SK-N-SH treated with all-trans-retinoic acid at 6 μM for 48 hours (cell line): Measurements from ENCODE around the gene ASF1B.
A peak's percentile ranks its signal among the peaks of the same experiment; 100 is the strongest.

Source experiments
- ATAC-seq: fragments of 200-7000 bp; cut with Tn5 transposase; 3 replicates; pipeline ENCODE4 v1.9.1; 2020; ENCODE audit warnings: mild to moderate bottlenecking, moderate library complexity
- ARNTL ChIP-seq: fragments of 450-650 bp; formaldehyde crosslinking; IDR thresholded peaks from 2 replicates; pipeline ENCODE4 v1.5.0; 2020; ENCODE audit warnings: low read depth, mild to moderate bottlenecking, moderate library complexity, borderline replicate concordance
- BACH2 ChIP-seq: fragments of 250-450 bp; sonication (Bioruptor Pico); IDR thresholded peaks from 2 replicates; pipeline ENCODE4 v1.9.0; 2021; ENCODE audit warnings: mild to moderate bottlenecking, borderline replicate concordance
- CREB5 ChIP-seq: fragments of 250-450 bp; sonication (Bioruptor Pico); IDR thresholded peaks from 2 replicates; pipeline ENCODE4 v1.5.1; 2020; ENCODE audit warnings: low read depth, mild to moderate bottlenecking, moderate library complexity
- ESRRG ChIP-seq: fragments of 250-450 bp; sonication (Bioruptor Pico); IDR thresholded peaks from 2 replicates; pipeline ENCODE4 v1.6.1; 2021; ENCODE audit warnings: mild to moderate bottlenecking
- ISL1 ChIP-seq: fragments of 250-450 bp; sonication (Bioruptor Pico); IDR thresholded peaks from 2 replicates; pipeline ENCODE4 v2.1.2; 2022; ENCODE audit warnings: mild to moderate bottlenecking, moderate library complexity
- OSR1 ChIP-seq: fragments of 250-450 bp; sonication (Bioruptor Pico); IDR thresholded peaks from 2 replicates; pipeline ENCODE4 v1.8.0; 2022; ENCODE audit warnings: moderate library complexity, mild to moderate bottlenecking, inconsistent platforms
- PPARA ChIP-seq: fragments of 250-450 bp; sonication (Bioruptor Pico); IDR thresholded peaks from 2 replicates; pipeline ENCODE4 v1.5.0; 2020; ENCODE audit warnings: mild to moderate bottlenecking, borderline replicate concordance
- RARB ChIP-seq: fragments of 250-450 bp; sonication (Bioruptor Pico); IDR thresholded peaks from 2 replicates; pipeline ENCODE4 v1.8.0; 2021; ENCODE audit warnings: mild to moderate bottlenecking, moderate library complexity
- SNAI2 ChIP-seq: fragments of 250-450 bp; sonication (Bioruptor Pico); IDR thresholded peaks from 2 replicates; pipeline ENCODE4 v1.5.0; 2020; ENCODE audit warnings: mild to moderate bottlenecking, moderate library complexity
- TCF4 ChIP-seq: fragments of 250-450 bp; sonication (Bioruptor Pico); IDR thresholded peaks from 2 replicates; pipeline ENCODE4 v1.8.0; 2021; ENCODE audit warnings: mild to moderate bottlenecking, moderate library complexity, borderline replicate concordance
- TOX ChIP-seq: fragments of 250-450 bp; sonication (Bioruptor Pico); IDR thresholded peaks from 2 replicates; pipeline ENCODE4 v1.8.0; 2021; ENCODE audit warnings: mild to moderate bottlenecking, moderate library complexity, borderline replicate concordance
- ZFP3 ChIP-seq: fragments of 250-450 bp; sonication (Bioruptor Pico); IDR thresholded peaks from 2 replicates; pipeline ENCODE4 v1.5.0; 2020; ENCODE audit warnings: mild to moderate bottlenecking, moderate library complexity
- ZFP30 ChIP-seq: fragments of 450-650 bp; formaldehyde crosslinking; IDR thresholded peaks from 2 replicates; pipeline ENCODE4 v1.5.0; 2022; ENCODE audit warnings: mild to moderate bottlenecking, moderate library complexity
- ZNF565 ChIP-seq: fragments of 450-650 bp; formaldehyde crosslinking; conservative IDR thresholded peaks from 2 replicates; pipeline ENCODE4 v1.5.0; 2020; ENCODE audit warnings: low read depth, mild to moderate bottlenecking, moderate library complexity
- ZNF70 ChIP-seq: fragments of 450-650 bp; formaldehyde crosslinking; IDR thresholded peaks from 2 replicates; pipeline ENCODE4 v1.5.0; 2020; ENCODE audit warnings: mild to moderate bottlenecking, moderate library complexity
- TF ChIP-seq, protein P1 (sequence below): fragments of 250-450 bp; sonication (Bioruptor Pico); IDR thresholded peaks from 2 replicates; pipeline ENCODE4 v1.5.0; 2020; ENCODE audit warnings: mild to moderate bottlenecking, moderate library complexity
- TF ChIP-seq, protein P2 (sequence below): fragments of 250-450 bp; sonication (Bioruptor Pico); IDR thresholded peaks from 2 replicates; pipeline ENCODE4 v1.5.1; 2021; ENCODE audit warnings: mild to moderate bottlenecking, moderate library complexity
- TF ChIP-seq, protein P3 (sequence below): fragments of 250-450 bp; sonication (Bioruptor Pico); IDR thresholded peaks from 2 replicates; pipeline ENCODE4 v1.8.0; 2020; ENCODE audit warnings: mild to moderate bottlenecking, moderate library complexity, borderline replicate concordance

Gene ASF1B

GRCh38 chr19:14081797-14082674, 54.4 kb downstream of the ASF1B start:
- ATAC-seq, result peak; percentile 51
- no peak for TF ChIP-seq TCF4 (CRISPR knock-in tag)

DNA sequence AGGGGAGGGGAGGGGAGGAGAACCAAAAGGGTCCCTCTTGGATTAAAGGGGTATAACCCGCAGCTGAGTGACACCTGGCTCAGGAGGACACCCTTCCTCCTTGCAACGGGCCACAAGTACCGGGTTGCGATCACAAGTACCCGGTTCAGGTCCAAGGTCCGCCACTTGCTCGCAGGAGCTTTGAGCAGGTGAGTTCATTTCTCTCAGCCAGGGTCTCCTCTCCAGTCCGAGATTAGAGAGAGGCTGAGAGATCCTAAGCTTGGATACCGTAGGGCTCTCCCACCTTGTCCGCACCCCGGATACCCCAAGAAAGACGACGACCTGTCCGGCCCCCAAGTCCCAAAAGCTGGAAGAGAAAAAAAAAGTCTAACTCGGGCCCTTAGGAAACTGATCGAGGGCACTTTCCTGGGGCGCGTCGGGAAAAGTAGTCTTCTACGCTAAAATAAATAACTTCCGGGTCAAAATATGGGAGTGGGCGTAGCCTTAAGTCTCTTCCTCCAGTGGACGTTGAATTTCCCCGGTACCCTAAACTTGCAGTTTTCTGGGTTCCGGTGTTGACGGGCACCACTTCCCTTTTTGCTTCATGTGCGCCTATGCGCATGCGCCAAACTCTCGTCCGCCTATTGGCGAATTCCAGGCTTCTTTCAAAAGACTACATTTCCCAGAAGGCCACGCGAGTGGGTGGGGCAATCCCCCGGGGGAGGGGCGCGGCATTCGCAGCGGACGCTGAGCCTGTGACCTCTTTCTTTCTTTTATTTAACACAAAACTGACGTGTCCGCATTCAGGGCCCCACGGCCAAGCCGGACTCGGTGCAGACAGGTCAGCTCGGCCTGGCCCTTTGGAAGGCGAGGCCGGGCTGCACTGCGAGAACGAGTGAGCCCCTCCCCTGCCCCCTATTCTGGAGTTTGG, 55.2 kb downstream of the ASF1B start:
- no peak for TF ChIP-seq RARB (CRISPR knock-in tag)
- TF ChIP-seq, protein P1, sequence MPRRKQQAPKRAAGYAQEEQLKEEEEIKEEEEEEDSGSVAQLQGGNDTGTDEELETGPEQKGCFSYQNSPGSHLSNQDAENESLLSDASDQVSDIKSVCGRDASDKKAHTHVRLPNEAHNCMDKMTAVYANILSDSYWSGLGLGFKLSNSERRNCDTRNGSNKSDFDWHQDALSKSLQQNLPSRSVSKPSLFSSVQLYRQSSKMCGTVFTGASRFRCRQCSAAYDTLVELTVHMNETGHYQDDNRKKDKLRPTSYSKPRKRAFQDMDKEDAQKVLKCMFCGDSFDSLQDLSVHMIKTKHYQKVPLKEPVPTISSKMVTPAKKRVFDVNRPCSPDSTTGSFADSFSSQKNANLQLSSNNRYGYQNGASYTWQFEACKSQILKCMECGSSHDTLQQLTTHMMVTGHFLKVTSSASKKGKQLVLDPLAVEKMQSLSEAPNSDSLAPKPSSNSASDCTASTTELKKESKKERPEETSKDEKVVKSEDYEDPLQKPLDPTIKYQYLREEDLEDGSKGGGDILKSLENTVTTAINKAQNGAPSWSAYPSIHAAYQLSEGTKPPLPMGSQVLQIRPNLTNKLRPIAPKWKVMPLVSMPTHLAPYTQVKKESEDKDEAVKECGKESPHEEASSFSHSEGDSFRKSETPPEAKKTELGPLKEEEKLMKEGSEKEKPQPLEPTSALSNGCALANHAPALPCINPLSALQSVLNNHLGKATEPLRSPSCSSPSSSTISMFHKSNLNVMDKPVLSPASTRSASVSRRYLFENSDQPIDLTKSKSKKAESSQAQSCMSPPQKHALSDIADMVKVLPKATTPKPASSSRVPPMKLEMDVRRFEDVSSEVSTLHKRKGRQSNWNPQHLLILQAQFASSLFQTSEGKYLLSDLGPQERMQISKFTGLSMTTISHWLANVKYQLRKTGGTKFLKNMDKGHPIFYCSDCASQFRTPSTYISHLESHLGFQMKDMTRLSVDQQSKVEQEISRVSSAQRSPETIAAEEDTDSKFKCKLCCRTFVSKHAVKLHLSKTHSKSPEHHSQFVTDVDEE (CRISPR knock-in tag), result no peak
- TF ChIP-seq ISL1 (CRISPR knock-in tag), result no peak
- no peak for TF ChIP-seq BACH2 (CRISPR knock-in tag)
- TF ChIP-seq, protein P2, sequence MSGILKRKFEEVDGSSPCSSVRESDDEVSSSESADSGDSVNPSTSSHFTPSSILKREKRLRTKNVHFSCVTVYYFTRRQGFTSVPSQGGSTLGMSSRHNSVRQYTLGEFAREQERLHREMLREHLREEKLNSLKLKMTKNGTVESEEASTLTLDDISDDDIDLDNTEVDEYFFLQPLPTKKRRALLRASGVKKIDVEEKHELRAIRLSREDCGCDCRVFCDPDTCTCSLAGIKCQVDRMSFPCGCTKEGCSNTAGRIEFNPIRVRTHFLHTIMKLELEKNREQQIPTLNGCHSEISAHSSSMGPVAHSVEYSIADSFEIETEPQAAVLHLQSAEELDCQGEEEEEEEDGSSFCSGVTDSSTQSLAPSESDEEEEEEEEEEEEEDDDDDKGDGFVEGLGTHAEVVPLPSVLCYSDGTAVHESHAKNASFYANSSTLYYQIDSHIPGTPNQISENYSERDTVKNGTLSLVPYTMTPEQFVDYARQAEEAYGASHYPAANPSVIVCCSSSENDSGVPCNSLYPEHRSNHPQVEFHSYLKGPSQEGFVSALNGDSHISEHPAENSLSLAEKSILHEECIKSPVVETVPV (CRISPR knock-in tag), result no peak
- TF ChIP-seq ARNTL (CRISPR knock-in tag), result no peak
- TF ChIP-seq SNAI2 (CRISPR knock-in tag), result no peak
- no peak for TF ChIP-seq CREB5 (CRISPR knock-in tag)
- TF ChIP-seq, protein P3, sequence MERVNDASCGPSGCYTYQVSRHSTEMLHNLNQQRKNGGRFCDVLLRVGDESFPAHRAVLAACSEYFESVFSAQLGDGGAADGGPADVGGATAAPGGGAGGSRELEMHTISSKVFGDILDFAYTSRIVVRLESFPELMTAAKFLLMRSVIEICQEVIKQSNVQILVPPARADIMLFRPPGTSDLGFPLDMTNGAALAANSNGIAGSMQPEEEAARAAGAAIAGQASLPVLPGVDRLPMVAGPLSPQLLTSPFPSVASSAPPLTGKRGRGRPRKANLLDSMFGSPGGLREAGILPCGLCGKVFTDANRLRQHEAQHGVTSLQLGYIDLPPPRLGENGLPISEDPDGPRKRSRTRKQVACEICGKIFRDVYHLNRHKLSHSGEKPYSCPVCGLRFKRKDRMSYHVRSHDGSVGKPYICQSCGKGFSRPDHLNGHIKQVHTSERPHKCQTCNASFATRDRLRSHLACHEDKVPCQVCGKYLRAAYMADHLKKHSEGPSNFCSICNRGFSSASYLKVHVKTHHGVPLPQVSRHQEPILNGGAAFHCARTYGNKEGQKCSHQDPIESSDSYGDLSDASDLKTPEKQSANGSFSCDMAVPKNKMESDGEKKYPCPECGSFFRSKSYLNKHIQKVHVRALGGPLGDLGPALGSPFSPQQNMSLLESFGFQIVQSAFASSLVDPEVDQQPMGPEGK (CRISPR knock-in tag), result no peak
- TF ChIP-seq ZNF70 (CRISPR knock-in tag), result no peak
- TF ChIP-seq ESRRG (CRISPR knock-in tag), result no peak

DNA sequence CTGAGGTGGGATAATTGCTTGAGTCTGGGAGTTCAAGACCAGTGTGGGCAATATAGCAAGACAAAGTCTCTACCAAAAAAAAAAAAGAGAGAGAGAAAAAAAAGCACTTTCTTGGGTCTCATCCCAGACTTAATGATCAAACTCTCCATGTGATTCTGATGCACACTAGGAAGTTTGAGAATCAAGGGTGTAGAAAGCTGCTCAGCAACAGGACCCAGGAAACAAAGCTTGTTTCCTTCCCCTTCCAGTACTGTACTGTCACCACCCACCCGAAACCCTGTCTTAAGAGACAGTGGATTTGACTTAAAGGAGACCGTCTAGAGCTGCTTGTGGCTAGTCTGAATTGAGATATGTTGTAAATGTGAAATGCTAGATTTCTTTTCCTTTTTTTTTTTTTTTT, 58.0 kb downstream of the ASF1B start:
- TF ChIP-seq ARNTL (CRISPR knock-in tag), result no peak
- no peak for TF ChIP-seq ZFP3 (CRISPR knock-in tag)
- no peak for TF ChIP-seq TOX (CRISPR knock-in tag)
- no peak for TF ChIP-seq RARB (CRISPR knock-in tag)
- TF ChIP-seq PPARA (CRISPR knock-in tag), result no peak
- TF ChIP-seq ZNF565, result no peak
- no peak for TF ChIP-seq ZFP30 (CRISPR knock-in tag)
- no peak for TF ChIP-seq TCF4 (CRISPR knock-in tag)
- no peak for TF ChIP-seq OSR1
- no peak for TF ChIP-seq ZNF70 (CRISPR knock-in tag)
- no peak for TF ChIP-seq SNAI2 (CRISPR knock-in tag)
- ATAC-seq, result no peak

More for the DNA sequence above, 55.2 kb downstream of the ASF1B start:
- peak; percentile 96 for ATAC-seq
